Hypothalamus (tissue), 51 donors: ENCODE data around the gene ZNF534.
"Not testable (repeated sequence)": the region's sequence is repeated elsewhere in the genome, so short reads cannot be mapped to it uniquely, and the experiment has no call there.

Source experiments
- DNase-seq, 51 donors: peaks; one replicate each; lab custom pipeline; 2025; lab: John Stamatoyannopoulos, UW

Gene ZNF534

DNA sequence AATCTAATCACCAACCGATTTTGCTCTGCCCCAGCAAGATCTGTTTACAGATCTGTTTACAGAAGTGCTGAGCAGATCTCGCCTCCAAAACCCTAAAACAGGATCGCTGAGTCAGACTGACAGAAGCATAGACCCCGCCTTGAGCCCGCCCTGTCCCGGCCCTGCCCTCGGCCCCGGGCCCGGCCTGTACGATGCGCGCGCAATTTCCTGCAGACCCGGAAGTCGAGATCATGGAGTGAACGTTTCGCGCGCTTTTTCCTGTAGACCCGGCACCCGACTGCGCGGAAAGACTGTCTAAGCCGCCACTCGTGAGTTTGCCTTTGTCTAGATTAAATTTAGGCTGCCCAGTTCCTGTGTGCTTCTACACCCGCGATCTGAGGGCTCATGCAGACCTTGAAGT, at the start of gene ZNF534:
TSS of gene ZNF534 (plus strand) at position 212 of the 400 bp plus-strand sequence. CDS start 2,327 bp downstream, outside the sequence.
- no peak for DNase-seq

DNA sequence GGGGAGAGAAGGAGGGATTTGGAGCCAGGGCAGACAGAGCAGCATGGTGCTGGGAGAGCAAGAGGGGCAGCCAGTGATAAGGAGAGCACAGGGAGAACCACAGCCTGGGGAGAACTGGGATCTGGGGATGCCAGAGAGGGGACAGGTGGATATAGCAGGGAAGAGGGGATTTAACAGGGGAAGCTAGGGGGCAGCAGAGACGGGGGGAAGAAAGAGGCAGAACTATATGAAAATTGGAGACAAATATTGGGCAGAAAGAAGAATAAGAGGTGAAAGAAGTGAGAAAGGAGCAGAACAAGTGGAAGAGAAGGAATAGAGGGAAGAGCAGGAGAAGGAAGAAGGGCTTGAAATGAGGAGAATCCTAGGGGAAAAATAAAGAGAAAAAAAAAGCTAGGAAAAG, 37.8 kb upstream of the ZNF534 start:
- DNase-seq = no peak

DNA sequence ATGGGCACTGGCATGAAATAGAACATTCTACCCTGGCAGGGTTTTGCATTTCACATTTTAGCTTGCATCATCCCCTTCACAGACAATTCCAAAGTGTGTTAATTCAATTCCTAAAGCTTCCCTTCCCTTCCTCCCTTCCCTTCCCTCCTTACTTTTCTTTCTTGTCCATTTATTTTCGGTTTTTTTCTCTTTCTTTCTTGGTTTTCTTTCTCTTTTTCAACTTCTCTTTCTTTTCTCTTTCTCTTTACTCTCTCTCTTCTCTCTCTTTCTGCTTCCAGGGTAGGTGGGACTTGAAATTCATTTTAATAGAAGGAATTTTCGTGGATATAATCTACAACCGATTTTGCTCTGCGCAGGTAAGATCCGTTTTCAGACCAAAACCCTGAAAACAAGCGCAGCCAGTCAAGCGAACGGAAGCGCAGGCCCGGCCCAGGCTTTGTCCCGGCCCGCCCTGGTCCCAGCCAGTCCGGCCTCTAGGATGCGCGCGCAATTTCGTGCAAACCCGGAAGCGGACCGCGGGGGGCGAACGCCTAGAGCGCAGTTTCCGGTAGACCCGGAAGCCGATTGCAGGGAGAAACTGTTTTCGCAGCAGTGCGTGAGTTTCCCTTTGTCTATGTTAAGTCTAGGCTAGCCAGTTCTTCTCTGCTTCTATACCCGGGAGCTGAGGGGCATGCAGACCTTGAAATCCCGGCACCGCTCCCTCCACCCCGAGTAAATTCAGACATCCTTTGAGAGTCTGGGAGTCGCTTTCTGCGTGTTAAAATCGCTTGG, 31.5 kb upstream of the ZNF534 start, which contains the start of gene ZNF528:
TSS of gene ZNF528 (plus strand) at position 540 of the 771 bp plus-strand sequence. CDS start 4,165 bp downstream, outside the sequence.
- peak; percentile 65 to 97 (median 89) for DNase-seq

DNA sequence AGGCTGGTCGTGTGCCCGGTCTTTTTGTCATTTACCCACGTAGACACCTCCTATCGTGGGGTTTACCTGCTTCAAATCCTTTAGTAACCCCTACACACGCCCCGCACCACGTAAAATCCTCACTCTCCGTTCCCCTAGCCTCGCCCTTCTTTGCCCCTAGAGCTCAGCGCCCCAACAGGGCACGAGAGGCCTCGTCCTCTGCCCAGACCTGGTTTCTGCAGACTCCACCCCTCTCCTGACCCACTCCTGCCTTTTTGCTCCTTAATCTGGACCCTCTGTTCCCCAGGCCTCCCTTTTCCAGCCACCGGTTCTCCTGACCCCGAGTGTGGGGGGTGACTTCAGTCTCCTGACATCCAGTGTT, 30.9 kb upstream of the ZNF534 start:
- peak in 6 of 51 donors; percentile 9 to 50 (median 17) for DNase-seq

DNA sequence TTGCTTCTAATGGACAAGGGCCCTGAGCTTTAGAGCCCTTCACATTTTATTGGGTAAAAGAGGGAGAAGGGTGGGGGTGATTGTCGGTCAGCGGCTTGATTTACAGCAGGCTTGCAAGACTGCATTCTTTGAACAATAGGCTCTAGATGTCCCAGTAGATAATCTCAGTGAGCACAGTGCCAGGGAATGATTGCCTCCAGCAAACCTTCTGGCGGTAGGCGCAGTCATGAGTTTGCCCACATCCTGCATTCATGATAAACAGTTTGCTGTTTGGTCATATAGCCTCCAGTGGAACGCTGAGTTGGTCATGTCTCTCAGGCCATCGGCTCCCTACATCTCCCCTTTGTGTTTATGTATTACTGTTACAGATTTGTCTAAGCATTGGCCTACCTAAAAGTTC, 18.7 kb upstream of the ZNF534 start:
- DNase-seq = no peak

DNA sequence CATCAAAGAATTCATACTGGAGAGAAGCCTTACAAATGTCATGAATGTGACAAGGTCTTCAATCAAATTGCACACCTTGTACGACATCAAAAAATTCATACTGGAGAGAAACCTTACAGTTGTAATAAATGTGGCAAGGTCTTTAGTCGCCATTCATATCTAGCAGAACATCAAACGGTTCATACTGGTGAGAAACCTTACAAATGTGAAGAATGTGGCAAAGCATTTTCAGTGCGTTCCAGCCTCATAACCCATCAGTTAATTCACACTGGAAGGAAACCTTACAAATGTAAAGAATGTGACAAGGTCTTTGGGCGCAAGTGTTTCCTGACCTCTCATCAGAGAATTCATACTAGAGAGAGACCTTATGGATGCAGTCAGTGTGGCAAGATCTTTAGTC, 13.2 kb upstream of the ZNF534 start:
- DNase-seq = no peak

DNA sequence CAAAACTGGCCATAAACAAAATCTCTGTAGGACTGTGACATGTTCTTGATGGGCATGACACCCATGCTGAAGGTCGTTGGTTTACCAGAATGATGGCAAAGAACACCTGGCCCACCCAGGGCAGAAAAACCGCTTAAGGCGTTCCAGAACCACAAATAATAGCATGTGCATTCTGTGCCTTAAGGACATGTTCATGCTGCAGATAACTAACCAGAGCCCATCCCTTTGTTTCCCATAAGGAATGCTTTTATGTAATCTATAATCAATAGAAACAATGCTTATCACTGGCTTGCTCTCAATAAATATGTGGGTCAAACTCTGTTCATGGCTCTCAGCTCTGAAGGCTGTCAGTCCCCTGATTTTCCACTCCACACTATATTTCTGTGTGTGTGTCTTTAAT, 13.2 kb downstream of the ZNF534 start:
- DNase-seq = no peak

DNA sequence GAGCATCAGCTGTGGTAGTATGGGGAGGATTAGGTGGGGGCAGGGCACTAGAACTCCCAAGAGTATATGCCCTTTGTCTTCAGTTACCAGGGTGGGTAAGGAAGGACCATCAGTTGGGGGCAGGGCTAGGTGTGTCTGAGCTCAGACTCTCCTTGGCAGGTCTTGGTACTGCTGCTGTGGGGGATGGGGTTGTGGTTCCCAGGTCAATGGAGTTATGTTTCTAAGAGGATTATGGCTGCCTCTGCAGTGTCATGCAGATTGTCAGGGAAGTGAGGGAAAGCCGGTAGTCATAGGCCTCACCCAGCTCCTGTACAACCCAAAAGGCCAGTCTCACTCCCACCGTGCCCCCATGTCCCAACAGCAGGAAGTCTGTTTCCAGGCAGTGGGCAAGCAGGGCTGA, 15.6 kb downstream of the ZNF534 start:
- no peak for DNase-seq

DNA sequence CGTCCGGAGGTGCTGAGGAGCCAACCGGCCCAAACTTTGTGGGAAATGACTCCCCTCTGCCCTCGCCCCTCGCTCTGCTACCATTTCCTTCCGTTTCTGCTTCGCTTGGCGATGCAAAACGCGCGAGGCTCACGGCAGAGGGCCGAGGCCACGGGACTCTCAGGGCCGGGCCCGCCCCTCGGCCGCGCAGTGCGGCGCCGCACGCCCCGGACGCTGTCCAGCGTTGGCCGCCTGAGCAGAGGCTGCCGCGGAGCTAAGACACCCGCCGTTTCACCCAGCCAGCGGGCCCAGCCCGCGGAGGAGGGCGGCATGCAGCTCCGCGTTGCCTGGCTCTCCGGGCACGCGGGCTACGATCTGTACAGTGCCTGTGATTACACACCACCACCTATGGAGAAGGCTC, 22.3 kb downstream of the ZNF534 start:
- DNase-seq = no peak

DNA sequence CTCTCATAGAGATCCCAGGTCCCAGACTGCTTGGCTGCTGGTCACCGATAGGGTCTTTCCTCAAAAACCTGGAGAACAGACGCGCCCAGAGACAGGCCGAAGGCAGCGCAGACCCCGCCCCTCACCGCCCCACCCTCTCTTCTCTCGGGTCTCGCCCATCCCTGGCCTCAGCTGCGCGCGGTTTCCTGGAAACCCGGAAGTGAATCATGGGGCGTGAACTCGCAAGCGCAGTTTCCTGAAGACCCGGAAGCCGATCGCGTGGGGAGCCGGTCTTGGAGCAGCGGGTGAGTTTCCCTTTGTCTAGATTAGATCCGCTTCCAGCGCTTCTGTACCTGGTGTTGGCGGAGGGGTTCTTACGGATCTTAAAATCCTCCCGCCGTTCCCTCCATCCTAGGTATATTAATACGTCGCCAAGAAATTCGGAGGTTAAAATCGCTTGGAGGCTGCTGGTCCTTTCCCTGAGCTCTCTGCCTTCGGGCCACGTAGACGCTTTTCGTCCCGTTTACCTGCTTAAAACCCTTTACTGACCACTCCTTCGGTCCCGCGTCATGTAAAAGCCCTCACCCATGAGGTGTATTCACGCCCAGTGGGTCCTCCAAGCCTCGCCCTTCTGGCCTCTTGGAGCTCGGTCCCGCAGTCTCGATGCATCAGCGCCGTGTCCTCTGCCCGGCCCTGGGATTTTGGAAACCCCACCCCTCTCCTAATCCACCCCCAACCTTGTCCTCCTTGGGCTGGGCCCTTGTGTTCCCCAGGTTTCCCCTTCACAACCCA, 24.6 kb downstream of the ZNF534 start, which contains the start of gene ZNF578:
TSS of gene ZNF578 (plus strand) at position 230 of the 771 bp plus-strand sequence. CDS start 48,293 bp downstream, outside the sequence.
- DNase-seq = peak; percentile 1 to 83 (median 49)

DNA sequence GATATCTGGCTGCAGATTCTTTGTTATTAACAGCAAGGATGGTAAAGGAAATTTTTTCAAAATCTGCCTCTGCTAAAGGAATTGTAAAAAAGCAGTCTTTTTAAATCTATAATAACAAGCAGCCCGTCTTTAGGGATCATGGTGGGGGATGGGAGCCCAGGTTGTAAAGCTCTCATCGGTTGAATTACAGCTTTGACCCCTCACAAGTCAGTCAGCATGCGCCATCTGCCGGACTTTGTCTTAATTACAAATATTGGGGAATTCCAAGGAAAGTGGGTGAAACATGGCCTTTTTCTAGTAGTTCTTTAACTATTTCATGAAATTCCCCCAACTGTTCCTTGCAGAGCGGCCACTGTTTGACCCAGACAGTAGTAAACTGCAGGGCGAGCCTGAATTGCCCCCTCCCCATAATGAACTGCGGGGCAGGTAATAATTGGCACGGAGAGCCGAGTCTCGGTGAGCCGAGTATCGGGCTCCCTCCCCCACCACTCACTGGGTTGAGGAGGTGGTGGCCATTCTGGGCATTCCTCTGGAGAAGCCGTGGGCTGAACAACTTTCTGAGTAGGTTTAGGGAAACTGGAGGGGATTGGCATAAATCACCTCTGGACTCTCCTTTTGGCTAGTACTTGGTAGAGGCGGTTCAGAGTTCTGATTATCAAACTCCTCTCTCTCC, 36.0 kb downstream of the ZNF534 start:
- no peak for DNase-seq

DNA sequence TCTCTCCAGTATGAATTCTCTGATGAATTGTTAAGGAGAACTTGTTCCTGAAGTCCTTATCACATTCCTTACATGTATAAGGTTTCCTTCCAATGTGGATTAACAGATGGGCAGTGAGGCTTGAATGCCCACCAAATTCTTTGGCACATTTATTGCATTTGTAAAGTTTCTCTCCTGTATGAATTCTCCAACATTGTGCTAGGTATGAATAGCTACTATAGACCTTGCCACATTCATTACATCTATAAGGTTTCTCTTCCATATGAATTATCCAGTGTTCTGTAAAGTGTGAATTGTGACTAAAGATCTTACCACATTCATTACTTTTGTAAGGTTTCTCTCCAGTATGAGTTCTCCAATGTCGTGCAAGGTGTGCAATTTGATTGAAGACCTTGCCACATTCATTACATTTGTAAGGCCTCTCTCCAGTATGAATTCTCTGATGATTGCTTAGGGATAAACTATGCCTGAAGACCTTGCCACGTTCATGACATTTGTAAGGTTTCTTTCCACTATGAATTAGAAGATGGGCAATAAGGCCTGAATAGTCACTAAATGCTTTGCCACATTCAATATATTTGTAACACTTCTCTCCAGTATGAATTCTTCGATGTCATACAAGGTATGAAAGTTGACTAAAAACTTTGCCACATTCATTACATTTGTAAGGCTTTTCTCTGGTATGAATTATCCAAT, 44.9 kb downstream of the ZNF534 start:
- no peak for DNase-seq

DNA sequence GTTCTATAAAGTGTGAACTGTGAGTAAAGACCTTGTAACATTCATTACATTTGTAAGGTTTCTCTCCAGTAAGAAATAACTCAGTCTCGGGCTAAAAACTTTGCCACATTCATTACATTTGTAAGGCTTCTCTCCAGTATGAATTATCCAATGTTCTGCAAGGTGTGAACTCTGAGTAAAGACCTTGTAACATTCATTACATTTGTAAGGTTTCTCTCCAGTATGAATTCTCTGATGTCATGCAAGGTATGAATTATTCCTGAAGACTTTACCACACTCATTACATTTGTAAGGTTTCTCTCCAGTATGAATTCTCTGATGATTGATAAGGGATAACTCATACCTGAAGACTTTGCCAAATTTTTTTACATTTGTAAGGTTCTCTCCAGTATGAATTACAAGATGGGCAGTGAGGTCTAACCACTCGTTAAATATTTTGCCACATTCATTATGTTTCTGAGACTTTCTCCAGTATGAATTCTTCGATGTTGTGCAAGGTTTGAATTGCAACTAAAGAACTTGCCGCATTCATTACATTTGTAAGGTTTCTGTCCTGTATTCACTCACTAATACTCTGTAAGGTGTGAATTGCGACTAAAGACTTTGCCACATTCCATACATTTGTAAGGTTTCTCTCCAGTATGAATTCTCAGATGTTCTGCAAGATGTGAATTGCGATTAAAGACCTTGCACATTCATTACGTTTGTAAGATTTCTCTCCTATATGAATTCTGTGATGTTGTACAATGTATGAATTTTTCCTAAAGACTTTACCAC, 45.6 kb downstream of the ZNF534 start:
- no peak for DNase-seq

DNA sequence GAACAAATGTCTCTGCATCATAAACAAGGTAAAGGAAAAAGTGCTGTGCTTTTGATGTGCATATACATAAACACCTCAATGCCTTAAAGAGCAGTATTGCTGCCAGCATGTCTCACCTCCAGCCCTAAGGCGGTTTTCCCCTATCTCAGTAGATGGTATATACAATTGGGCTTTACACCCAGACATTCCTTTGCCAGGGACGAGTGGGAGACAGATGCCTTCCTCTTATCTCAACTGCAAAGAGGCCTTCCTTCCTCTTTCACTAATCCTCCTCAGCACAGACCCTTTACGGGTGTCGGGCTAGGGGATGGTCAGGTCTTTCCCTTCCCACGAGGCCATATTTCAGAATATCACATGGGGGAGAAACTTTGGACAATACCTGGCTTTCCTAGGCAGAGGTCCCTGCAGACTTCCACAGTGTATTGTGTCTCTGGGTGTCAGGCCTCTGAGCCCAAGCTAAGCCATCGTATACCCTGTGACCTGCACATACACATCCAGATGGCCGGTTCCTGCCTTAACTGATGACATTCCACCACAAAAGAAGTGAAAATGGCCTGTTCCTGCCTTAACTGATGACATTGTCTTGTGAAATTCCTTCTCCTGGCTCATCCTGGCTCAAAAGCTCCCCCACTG, 55.3 kb downstream of the ZNF534 start:
- DNase-seq = not testable (repeated sequence)

DNA sequence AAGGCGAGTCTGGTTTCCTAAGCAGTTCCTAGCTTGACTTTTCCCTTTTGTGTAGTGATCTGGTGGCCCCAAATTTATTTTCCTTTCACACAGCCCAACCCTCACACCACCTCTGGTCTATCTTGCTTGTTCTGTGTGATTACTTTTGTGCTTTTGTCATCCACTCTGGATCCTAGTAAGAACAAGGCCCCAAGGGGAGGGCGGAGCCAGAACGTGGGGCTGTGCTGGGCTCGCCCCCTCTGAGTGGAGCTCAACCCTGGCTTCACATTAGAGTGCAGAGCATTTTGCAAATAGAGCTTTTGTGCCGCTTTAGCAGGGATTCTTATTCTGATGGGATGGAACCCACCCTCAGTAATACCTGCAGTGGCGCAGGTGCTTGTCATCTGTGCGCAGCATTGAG, 56.1 kb downstream of the ZNF534 start:
- DNase-seq = not testable (repeated sequence)

DNA sequence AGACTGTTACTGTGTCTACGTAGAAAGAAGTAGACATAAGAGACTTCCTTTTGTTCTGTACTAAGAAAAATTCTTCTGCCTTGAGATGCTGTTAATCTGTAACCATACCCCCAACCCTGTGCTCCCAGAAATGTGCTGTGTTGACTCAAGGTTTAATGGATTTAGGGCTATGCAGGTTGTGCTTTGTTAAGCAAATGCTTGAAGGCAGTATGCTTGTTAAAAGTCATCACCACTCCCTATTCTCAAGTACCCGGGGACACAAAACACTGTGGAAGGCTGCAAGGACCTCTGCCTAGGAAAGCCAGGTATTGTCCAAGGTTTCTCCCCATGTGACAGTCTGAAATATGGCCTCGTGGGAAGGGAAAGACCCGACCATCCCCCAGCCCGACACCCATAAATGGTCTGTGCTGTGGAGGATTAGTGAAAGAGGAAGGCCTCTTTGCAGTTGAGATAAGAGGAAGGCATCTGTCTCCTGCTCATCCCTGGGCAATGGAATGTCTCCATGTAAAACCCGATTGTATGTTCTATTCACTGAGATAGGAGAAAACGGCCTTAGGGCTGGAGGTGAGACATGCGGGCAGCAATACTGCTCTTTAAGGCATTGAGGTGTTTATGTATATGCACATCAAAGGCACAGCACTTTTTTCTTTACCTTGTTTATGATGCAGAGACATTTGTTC, 56.8 kb downstream of the ZNF534 start:
- not testable (repeated sequence) for DNase-seq

DNA sequence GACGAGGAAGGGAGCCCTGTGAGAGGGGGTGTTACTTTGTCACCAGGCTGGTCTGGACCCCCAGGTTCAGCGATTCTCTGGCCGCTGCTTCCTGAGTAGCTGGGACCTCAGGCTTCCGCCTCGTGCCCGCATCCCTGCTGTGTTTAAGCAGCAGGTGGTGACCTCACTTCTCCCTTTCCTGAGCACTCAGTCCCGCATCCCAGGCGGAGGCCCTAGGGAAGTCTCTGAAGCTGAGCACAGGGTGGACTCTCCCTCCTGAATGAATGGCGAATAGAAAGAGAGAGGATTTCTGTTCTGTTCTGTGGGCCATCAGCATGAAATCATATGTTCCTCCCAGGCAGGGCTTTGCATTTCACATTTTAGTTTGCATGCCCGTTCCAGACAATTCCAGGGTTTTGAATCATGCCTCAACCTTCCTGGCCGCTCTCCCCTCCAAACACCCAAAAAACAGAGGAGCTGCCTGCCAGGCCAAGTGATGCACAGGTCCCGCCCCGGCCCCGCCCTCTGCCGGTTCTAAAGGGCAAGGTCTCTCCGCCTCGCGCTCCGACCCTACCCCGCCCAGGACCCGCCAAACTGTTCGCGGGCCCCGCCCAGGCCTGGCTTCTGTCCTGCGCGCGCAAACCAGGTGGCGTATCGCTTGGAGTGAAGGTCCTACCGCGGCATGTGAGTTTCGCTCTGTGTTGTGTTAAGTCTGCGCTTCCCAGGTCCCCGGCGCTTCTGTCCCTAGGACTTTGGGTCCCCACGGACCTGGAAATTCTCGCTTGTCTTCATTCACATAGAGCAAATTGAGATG, 63.4 kb downstream of the ZNF534 start:
- no peak for DNase-seq

DNA sequence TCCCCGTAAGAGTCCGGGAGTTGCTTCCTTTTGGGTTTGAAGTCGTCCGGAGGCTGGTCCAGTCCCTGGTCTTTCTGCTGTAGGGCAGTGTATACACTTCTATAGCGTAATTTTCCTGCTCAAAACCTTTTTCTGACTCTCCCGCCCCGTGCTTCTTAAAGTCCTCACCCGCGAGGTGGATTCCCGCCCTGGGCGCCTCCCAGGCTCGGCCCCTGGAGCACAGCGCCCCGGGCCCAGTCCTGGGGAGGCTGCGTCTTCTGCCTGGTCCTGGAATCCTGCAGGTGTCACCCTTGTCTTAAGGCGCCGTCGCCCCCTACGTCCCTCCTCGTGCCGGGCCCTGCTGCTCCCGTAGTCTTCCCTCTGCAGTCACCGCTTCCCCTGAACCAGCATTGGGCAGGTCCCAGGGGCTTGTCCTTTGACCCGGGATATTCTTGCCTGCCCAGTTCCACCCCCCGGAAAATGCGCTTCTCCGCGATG, 64.1 kb downstream of the ZNF534 start:
- DNase-seq = no peak
